ENCODE results near the gene PPID. TPM values are rescaled to one million over a fixed set of nuclear protein-coding genes. Genes with fewer than 3 reads are reported as not detected.

PPID gene
- total and polyA plus RNA-seq, 2 of the 13 experiments (the other 11 are each of a cell fraction or from before 2014, with no cell fraction given), result 15.4 to 63.4 TPM

DNA sequence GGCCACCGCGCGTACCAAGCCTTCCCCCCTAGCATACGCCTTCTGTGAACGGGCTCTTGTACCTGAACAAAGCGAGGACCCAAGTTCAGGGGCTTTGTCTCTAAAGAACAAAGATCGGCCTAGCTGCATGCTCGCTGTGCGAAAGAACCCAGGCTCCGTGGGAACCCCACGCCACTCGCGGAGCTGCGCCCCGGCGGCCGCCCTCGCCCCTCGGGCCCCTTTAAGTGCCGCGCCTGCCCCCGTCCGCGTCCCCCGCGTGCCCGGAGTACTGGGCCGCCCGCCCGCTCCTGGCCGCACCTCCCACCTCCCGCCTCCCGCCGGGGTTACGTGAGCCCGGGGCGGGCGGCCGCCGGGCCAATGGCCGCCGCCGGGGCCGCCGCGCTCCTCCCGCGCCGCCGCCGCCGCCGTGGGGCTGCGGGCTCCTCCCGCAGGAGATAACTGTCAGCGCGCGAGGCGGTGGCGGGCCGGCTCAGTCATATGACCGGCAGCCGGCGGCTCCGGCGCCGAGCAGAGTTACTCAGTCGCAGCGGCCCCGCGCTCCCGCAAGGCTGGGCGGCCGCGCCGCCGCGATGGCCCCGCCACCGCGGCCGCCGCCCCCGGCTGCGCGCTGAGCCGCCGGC is 45.5 kb upstream of the PPID start, which contains the start of gene FNIP2 (continued):
- TF ChIP-seq, protein P1, sequence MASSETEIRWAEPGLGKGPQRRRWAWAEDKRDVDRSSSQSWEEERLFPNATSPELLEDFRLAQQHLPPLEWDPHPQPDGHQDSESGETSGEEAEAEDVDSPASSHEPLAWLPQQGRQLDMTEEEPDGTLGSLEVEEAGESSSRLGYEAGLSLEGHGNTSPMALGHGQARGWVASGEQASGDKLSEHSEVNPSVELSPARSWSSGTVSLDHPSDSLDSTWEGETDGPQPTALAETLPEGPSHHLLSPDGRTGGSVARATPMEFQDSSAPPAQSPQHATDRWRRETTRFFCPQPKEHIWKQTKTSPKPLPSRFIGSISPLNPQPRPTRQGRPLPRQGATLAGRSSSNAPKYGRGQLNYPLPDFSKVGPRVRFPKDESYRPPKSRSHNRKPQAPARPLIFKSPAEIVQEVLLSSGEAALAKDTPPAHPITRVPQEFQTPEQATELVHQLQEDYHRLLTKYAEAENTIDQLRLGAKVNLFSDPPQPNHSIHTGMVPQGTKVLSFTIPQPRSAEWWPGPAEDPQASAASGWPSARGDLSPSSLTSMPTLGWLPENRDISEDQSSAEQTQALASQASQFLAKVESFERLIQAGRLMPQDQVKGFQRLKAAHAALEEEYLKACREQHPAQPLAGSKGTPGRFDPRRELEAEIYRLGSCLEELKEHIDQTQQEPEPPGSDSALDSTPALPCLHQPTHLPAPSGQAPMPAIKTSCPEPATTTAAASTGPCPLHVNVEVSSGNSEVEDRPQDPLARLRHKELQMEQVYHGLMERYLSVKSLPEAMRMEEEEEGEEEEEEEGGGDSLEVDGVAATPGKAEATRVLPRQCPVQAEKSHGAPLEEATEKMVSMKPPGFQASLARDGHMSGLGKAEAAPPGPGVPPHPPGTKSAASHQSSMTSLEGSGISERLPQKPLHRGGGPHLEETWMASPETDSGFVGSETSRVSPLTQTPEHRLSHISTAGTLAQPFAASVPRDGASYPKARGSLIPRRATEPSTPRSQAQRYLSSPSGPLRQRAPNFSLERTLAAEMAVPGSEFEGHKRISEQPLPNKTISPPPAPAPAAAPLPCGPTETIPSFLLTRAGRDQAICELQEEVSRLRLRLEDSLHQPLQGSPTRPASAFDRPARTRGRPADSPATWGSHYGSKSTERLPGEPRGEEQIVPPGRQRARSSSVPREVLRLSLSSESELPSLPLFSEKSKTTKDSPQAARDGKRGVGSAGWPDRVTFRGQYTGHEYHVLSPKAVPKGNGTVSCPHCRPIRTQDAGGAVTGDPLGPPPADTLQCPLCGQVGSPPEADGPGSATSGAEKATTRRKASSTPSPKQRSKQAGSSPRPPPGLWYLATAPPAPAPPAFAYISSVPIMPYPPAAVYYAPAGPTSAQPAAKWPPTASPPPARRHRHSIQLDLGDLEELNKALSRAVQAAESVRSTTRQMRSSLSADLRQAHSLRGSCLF (CRISPR knock-in tag; IDR thresholded peaks at IDR 0.05; ENCODE audit: borderline replicate concordance), result no peak
- peak; percentile 58; the same call in 1 of the 2 replicates for TF ChIP-seq RFXANK (CRISPR knock-in tag; IDR thresholded peaks at IDR 0.05)
- 0 out of 2 replicates have a peak, but pooled peaks have one; percentile 32 for TF ChIP-seq ZNF777 (CRISPR knock-in tag; IDR thresholded peaks at IDR 0.05)
- no peak for TF ChIP-seq SNAPC4 (CRISPR knock-in tag; IDR thresholded peaks at IDR 0.05)
- peak; percentile 64; the same call in 1 of the 2 replicates for TF ChIP-seq POGK (CRISPR knock-in tag; conservative IDR thresholded peaks at IDR 0.05)
- TF ChIP-seq HOXA7 (CRISPR knock-in tag; IDR thresholded peaks at IDR 0.05), result no peak
- TF ChIP-seq, protein P2, sequence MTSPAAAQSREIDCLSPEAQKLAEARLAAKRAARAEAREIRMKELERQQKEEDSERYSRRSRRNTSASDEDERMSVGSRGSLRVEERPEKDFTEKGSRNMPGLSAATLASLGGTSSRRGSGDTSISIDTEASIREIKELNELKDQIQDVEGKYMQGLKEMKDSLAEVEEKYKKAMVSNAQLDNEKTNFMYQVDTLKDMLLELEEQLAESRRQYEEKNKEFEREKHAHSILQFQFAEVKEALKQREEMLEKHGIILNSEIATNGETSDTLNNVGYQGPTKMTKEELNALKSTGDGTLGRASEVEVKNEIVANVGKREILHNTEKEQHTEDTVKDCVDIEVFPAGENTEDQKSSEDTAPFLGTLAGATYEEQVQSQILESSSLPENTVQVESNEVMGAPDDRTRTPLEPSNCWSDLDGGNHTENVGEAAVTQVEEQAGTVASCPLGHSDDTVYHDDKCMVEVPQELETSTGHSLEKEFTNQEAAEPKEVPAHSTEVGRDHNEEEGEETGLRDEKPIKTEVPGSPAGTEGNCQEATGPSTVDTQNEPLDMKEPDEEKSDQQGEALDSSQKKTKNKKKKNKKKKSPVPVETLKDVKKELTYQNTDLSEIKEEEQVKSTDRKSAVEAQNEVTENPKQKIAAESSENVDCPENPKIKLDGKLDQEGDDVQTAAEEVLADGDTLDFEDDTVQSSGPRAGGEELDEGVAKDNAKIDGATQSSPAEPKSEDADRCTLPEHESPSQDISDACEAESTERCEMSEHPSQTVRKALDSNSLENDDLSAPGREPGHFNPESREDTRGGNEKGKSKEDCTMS (CRISPR knock-in tag; conservative IDR thresholded peaks at IDR 0.05), result no peak
- TF ChIP-seq HNRNPUL1 (IDR thresholded peaks at IDR 0.05; ENCODE audit: low read depth, low read length), result no peak
- no peak for TF ChIP-seq ZNF350 (CRISPR knock-in tag; IDR thresholded peaks at IDR 0.05; ENCODE audit: borderline replicate concordance, low read depth)
- TF ChIP-seq ZMYM4 (CRISPR knock-in tag; IDR thresholded peaks at IDR 0.05), result peak; percentile 50; the same call in 1 of the 2 replicates
- no peak for TF ChIP-seq SOX6 (IDR thresholded peaks at IDR 0.05)
- peak; percentile 24; the same call in 1 of the 2 replicates for TF ChIP-seq SOX6 (CRISPR knock-in tag; IDR thresholded peaks at IDR 0.05)
- 0 out of 2 replicates have a peak, but pooled peaks have one; percentile 40 for TF ChIP-seq MTA1 (CRISPR knock-in tag; IDR thresholded peaks at IDR 0.05; ENCODE audit: borderline replicate concordance)

Data from HepG2 (cell line).